ENCODE results near the gene SEPHS2. TPM values are rescaled to one million over a fixed set of nuclear protein-coding genes. Genes with fewer than 3 reads are reported as not detected.

SEPHS2 gene
- total RNA-seq, 1 experiment from 2014 or later, result 52.6 TPM

DNA sequence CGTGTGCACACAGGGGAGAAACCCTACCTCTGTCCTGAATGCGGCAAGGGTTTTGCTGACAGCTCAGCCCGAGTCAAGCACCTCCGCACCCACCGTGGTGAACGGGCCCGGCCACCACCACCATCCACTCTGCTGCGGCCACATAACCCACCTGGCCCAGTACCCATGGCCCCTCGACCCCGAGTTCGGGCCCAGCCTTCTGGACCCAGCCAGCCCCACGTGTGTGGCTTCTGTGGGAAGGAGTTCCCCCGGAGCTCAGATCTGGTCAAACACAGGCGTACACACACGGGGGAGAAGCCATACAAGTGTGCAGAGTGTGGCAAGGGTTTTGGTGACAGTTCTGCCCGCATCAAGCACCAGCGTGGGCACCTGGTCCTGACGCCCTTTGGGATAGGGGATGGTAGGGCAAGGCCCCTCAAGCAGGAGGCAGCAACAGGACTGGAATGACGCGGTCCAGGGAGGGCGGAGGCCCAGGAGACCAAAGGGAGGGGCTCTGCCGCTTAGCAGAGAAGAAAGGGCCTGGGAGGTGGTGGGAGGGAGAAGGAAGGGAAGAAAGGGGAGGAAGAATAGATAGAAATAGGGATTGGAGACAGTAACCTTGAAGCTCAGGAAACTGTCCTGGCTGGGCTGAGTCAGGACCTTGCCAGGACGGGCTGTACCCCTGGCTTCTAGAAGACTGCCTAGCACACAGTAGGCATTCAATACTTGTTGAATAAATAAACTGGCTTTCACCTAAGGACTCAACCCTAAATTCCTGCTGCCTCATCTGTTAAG is 46.8 kb downstream of the SEPHS2 start:
- Histone ChIP-seq H3K56ac (ENCODE audit: insufficient read length, low read depth, low read length) (no peak overlapping the region), H2BK12ac (ENCODE audit: insufficient read length, low read depth, low read length) (no peak overlapping the region), H3K23ac (ENCODE audit: insufficient read length, low read depth, low read length) (no peak overlapping the region), H2AK5ac (ENCODE audit: insufficient read length, low read length) (no peak overlapping the region), H2BK120ac (ENCODE audit: low read depth, low read length, poor library complexity, severe bottlenecking) (no peak overlapping the region), H3K14ac (ENCODE audit: insufficient read depth, low read length) (no peak overlapping the region), H4K20me1 (ENCODE audit: control insufficient read depth, insufficient read depth, insufficient read length) (no peaks in the 10 kb centered on the region), H3K4me1 (ENCODE audit: insufficient read depth, low read length) (no peaks in the 10 kb centered on the region; the same call in 1 of the 2 replicates), H3K79me2 (ENCODE audit: insufficient read depth, low read length) (peaks cover 4% of the 10 kb centered on the region; the same call in 1 of the 2 replicates), H4K8ac (replicated peaks; ENCODE audit: insufficient read length, low read depth, low read length) (no peak overlapping the region), H2BK5ac (ENCODE audit: insufficient read length, low read length) (no peak overlapping the region), H4K5ac (ENCODE audit: insufficient read length, low read depth, low read length) (no peak overlapping the region), H3K18ac (ENCODE audit: insufficient read length, low read depth, low read length) (no peak overlapping the region), H3K9me3 (ENCODE audit: control insufficient read depth, low read depth, low read length) (no peaks in the 10 kb centered on the region), H3K4me2 (ENCODE audit: insufficient read depth, insufficient read length, low read length) (peak overlapping the region; percentile 47), H2BK15ac (ENCODE audit: low read depth, low read length) (no peak overlapping the region), H3K79me1 (ENCODE audit: insufficient read depth, low read depth, low read length, poor library complexity, severe bottlenecking) (no peaks in the 10 kb centered on the region), H3K27me3 (ENCODE audit: insufficient read depth, low read length) (no peaks in the 10 kb centered on the region), H3T11ph (ENCODE audit: low read length) (no peak overlapping the region), H3K4ac (ENCODE audit: low read depth, low read length) (no peak overlapping the region), H2BK20ac (ENCODE audit: low read depth, low read length, poor library complexity, severe bottlenecking) (no peak overlapping the region), H3K9ac (ENCODE audit: extremely low read depth, insufficient read length, low read length) (no peak overlapping the region), H2AFZ (ENCODE audit: low read length) (no peak overlapping the region), H3K23me2 (ENCODE audit: insufficient read length, low read depth, low read length, poor library complexity, severe bottlenecking) (peaks cover 22% of the 10 kb centered on the region), H3K27ac (ENCODE audit: insufficient read length, low read depth, low read length) (no peak overlapping the region), H4K91ac (ENCODE audit: insufficient read length, low read depth, low read length) (no peak overlapping the region)
- Mint-ChIP-seq H3K27me3 (ENCODE audit: low read depth) (peaks cover 2% of the 10 kb centered on the region), H3K9me3 (no peaks in the 10 kb centered on the region; a peak in 1 of 5 replicates), H3K27ac (peak overlapping the region in 2 of 3 experiments; percentile 98; a peak in 4 of 7 replicates), H3K36me3 (ENCODE audit: insufficient read depth in 1 of 3, low read depth in 3 of 3) (peaks cover 9 to 33% (median 20%) of the 10 kb centered on the region in 3 experiments; a peak in 6 of 7 replicates), H3K4me1 (peaks cover 34 to 41% of the 10 kb centered on the region in 2 experiments), H3K4me3 (peak overlapping the region; percentile 36 to 84; a peak in 3 of 5 replicates)
- no CpG with 5 or more reads among the region's 23 CpGs for WGBS (ENCODE audit: extremely low coverage, insufficient read length, low lambda C conversion rate)
- TF ChIP-seq, protein P1, sequence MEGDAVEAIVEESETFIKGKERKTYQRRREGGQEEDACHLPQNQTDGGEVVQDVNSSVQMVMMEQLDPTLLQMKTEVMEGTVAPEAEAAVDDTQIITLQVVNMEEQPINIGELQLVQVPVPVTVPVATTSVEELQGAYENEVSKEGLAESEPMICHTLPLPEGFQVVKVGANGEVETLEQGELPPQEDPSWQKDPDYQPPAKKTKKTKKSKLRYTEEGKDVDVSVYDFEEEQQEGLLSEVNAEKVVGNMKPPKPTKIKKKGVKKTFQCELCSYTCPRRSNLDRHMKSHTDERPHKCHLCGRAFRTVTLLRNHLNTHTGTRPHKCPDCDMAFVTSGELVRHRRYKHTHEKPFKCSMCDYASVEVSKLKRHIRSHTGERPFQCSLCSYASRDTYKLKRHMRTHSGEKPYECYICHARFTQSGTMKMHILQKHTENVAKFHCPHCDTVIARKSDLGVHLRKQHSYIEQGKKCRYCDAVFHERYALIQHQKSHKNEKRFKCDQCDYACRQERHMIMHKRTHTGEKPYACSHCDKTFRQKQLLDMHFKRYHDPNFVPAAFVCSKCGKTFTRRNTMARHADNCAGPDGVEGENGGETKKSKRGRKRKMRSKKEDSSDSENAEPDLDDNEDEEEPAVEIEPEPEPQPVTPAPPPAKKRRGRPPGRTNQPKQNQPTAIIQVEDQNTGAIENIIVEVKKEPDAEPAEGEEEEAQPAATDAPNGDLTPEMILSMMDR (conservative IDR thresholded peaks at IDR 0.05), result no peak
- DNase-seq, result peak; percentile 66
